Caco-2 (cell line): ENCODE measurements around the gene BTBD17. TPM values are rescaled to one million over a fixed set of nuclear protein-coding genes. Genes with fewer than 3 reads are reported as not detected.

Source experiments
- BruUV-seq: library from RNA; stranded (reverse); fragments of 400-500 nt; replicated peaks from 2 replicates; lab custom pipeline; 2021; lab: Mats Ljungman, UMichigan
- CTCF ChIA-PET: fragments of 300-600 bp; sonication (Branson Sonifier 250); formaldehyde crosslinking; loops from one replicate; lab custom pipeline; 2022; ENCODE audit warnings: antibody characterized with exemption; lab: Charles Lee
- POLR2A ChIA-PET: fragments of 300-600 bp; sonication (Branson Sonifier 250); formaldehyde crosslinking; loops from one replicate; lab custom pipeline; 2022; ENCODE audit warnings: antibody characterized with exemption; lab: Charles Lee
- DNase-seq, 2 experiments: peaks; one replicate each; pipeline versions ENCODE4 v3.0.0 to v3.0.0-alpha.2; 2020 to 2022
- H3K27me3 ChIP-seq: replicated peaks from 2 replicates; pipeline ENCODE4 v1.6.0; 2011; ENCODE audit warnings: low read length; ENCODE audit not compliant: control insufficient read depth, insufficient read depth
- H3K36me3 ChIP-seq: 2 replicates; pipeline ENCODE4 v1.5.1; 2011; ENCODE audit warnings: low read length; ENCODE audit not compliant: control insufficient read depth, insufficient read depth
- H3K4me1 ChIP-seq: fragments of 250-450 bp; sonication (Bioruptor Pico); 2 replicates; pipeline ENCODE4 v1.5.1; 2020; ENCODE audit warnings: mild to moderate bottlenecking
- H3K4me3 ChIP-seq: 2 replicates; pipeline ENCODE4 v1.5.1; 2011; ENCODE audit warnings: low read depth, mild to moderate bottlenecking, control low read depth, low read length
- H3K9me3 ChIP-seq: fragments of 250-450 bp; sonication (Bioruptor Pico); 2 replicates; pipeline ENCODE4 v1.5.1; 2020; ENCODE audit warnings: mild to moderate bottlenecking, moderate library complexity
- H3K27ac Mint-ChIP-seq: one replicate; pipeline ENCODE4 v1.8.0; 2022; ENCODE audit warnings: mixed read lengths; ENCODE audit not compliant: unreplicated experiment
- H3K27me3 Mint-ChIP-seq: one replicate; pipeline ENCODE4 v1.8.0; 2022; ENCODE audit warnings: mixed read lengths; ENCODE audit not compliant: insufficient read depth, unreplicated experiment
- H3K36me3 Mint-ChIP-seq: one replicate; pipeline ENCODE4 v1.8.0; 2022; ENCODE audit warnings: mild to moderate bottlenecking, mixed read lengths; ENCODE audit not compliant: insufficient read depth, unreplicated experiment
- H3K4me1 Mint-ChIP-seq: one replicate; pipeline ENCODE4 v1.8.0; 2022; ENCODE audit warnings: low read depth, mixed read lengths; ENCODE audit not compliant: unreplicated experiment
- H3K4me3 Mint-ChIP-seq: one replicate; pipeline ENCODE4 v1.8.0; 2022; ENCODE audit warnings: mild to moderate bottlenecking, moderate library complexity, mixed read lengths; ENCODE audit not compliant: unreplicated experiment
- H3K9me3 Mint-ChIP-seq: one replicate; pipeline ENCODE4 v1.8.0; 2022; ENCODE audit warnings: mixed read lengths; ENCODE audit not compliant: unreplicated experiment
- intact Hi-C: fragments of 100-400 bp; cut with micrococcal nuclease; formaldehyde crosslinking; loops from one replicate; pipeline ENCODE4 v1.10.0; 2022; ENCODE audit not compliant: unreplicated experiment
- total RNA-seq: library from RNA; stranded (reverse); gene quantifications from 2 replicates; pipeline ENCODE4 v1.2.3, GENCODE V29; 2022
- TF ChIP-seq, protein P1 (sequence below), 2 experiments: fragments of 200-600 bp in 1 of 2; IDR thresholded peaks; 1 replicate in 1 of 2; 2 replicates in 1 of 2; pipeline versions ENCODE4 v1.5.1 to v1.8.0; 2011 to 2022; ENCODE audit warnings: antibody characterized with exemption in 1 of 2, control low read depth in 1 of 2, inconsistent platforms in 1 of 2, low read depth in 1 of 2, low read length in 1 of 2, mild to moderate bottlenecking in 1 of 2, moderate library complexity in 1 of 2; ENCODE audit not compliant: insufficient read depth in 1 of 2, severe bottlenecking in 1 of 2, unreplicated experiment in 1 of 2

Gene BTBD17
- total RNA-seq, 1 experiment from 2014 or later, result not detected

GRCh38 chr17:74343526-74344284 lies 18.0 kb downstream of the BTBD17 start:
- H3K4me3 Mint-ChIP-seq, result no peak overlapping the region
- peaks cover 2% of the 10 kb centered on the region for H3K4me1 Mint-ChIP-seq
- TF ChIP-seq, protein P1, sequence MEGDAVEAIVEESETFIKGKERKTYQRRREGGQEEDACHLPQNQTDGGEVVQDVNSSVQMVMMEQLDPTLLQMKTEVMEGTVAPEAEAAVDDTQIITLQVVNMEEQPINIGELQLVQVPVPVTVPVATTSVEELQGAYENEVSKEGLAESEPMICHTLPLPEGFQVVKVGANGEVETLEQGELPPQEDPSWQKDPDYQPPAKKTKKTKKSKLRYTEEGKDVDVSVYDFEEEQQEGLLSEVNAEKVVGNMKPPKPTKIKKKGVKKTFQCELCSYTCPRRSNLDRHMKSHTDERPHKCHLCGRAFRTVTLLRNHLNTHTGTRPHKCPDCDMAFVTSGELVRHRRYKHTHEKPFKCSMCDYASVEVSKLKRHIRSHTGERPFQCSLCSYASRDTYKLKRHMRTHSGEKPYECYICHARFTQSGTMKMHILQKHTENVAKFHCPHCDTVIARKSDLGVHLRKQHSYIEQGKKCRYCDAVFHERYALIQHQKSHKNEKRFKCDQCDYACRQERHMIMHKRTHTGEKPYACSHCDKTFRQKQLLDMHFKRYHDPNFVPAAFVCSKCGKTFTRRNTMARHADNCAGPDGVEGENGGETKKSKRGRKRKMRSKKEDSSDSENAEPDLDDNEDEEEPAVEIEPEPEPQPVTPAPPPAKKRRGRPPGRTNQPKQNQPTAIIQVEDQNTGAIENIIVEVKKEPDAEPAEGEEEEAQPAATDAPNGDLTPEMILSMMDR (IDR thresholded peaks at IDR 0.05; ENCODE audit: insufficient read depth in 1 of 2, low read depth in 1 of 2, low read length in 1 of 2, severe bottlenecking in 1 of 2, unreplicated experiment in 1 of 2), result no peak
- Histone ChIP-seq H3K27me3 (no peaks in the 10 kb centered on the region), H3K9me3 (no peaks in the 10 kb centered on the region), H3K36me3 (no peaks in the 10 kb centered on the region), H3K4me1 (no peaks in the 10 kb centered on the region), H3K4me3 (no peak overlapping the region)
- H3K27ac Mint-ChIP-seq, result no peak overlapping the region
- no TSS peak for BruUV-seq
- no peaks in the 10 kb centered on the region for H3K9me3 Mint-ChIP-seq
- H3K36me3 Mint-ChIP-seq, result no peaks in the 10 kb centered on the region
- ChIA-PET POLR2A (no interaction called here), CTCF (no interaction called here)
- intact Hi-C loops, result no loop called here
- H3K27me3 Mint-ChIP-seq, result peaks cover 15% of the 10 kb centered on the region
- DNase-seq, result no peak

DNA sequence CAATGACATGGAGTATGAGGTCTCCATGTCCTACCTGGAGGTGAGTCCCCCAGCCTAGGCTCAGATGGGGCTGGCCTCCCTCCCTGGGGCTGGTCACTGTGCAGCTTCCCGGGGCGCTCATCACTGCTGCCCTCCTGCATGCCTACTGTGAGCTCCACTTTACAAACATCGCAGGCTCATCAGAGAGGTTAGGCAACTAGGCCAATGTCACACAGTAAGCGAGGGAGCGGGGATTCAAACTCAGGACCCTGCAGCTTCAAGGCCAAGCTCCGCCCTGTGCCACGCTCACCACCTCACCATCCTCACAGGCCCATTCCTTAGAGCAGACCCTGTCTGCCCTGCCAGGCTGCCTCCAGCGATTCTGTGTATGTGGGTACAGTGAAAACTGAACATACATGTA lies 18.5 kb downstream of the BTBD17 start:
- no peak overlapping the region for H3K4me3 ChIP-seq
- H3K4me3 Mint-ChIP-seq, result no peak overlapping the region
- no peaks in the 10 kb centered on the region for H3K36me3 ChIP-seq
- no peaks in the 10 kb centered on the region for H3K36me3 Mint-ChIP-seq
- CTCF ChIA-PET, result no interaction called here
- H3K4me1 ChIP-seq, result no peaks in the 10 kb centered on the region
- H3K27me3 Mint-ChIP-seq, result peaks cover 10% of the 10 kb centered on the region
- no peaks in the 10 kb centered on the region for H3K27me3 ChIP-seq
- no peaks in the 10 kb centered on the region for H3K9me3 Mint-ChIP-seq
- POLR2A ChIA-PET, result no interaction called here
- BruUV-seq, result no TSS peak
- no peak for DNase-seq
- no peaks in the 10 kb centered on the region for H3K4me1 Mint-ChIP-seq
- H3K27ac Mint-ChIP-seq, result no peak overlapping the region
- intact Hi-C loops, result no loop called here
- no peaks in the 10 kb centered on the region for H3K9me3 ChIP-seq
- TF ChIP-seq, protein P1 (IDR thresholded peaks at IDR 0.05; ENCODE audit: insufficient read depth in 1 of 2, low read depth in 1 of 2, low read length in 1 of 2, severe bottlenecking in 1 of 2, unreplicated experiment in 1 of 2), result no peak

DNA sequence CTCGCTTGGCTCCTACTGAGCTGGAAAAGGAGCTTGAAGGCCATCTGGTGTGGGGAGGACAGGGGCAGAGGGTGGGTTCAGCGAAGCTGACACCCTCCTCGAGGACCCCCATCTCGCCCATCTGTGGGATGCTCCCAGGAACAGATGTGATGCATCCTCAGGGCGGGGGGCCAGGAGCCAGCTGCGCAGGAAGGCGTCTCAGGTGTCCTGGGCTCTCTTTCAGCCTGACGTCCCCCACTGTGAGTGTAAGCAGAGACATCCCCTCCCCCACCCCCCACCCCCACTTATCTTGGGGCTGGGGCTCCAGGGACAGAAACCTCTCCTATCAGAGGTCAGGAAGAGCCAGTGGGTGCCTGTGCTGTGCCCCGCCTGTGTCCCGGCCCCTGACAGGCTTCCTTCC lies 19.4 kb downstream of the BTBD17 start:
- peaks cover 11% of the 10 kb centered on the region for H3K27me3 Mint-ChIP-seq
- H3K27ac Mint-ChIP-seq, result no peak overlapping the region
- Histone ChIP-seq H3K9me3 (no peaks in the 10 kb centered on the region), H3K4me3 (no peak overlapping the region), H3K36me3 (no peaks in the 10 kb centered on the region), H3K4me1 (no peaks in the 10 kb centered on the region), H3K27me3 (no peaks in the 10 kb centered on the region)
- intact Hi-C loops, result no loop called here
- no peak for DNase-seq
- POLR2A ChIA-PET, result no interaction called here
- no peaks in the 10 kb centered on the region for H3K36me3 Mint-ChIP-seq
- H3K9me3 Mint-ChIP-seq, result no peaks in the 10 kb centered on the region
- no peak overlapping the region for H3K4me3 Mint-ChIP-seq
- no peaks in the 10 kb centered on the region for H3K4me1 Mint-ChIP-seq
- no TSS peak for BruUV-seq
- TF ChIP-seq, protein P1 (IDR thresholded peaks at IDR 0.05; ENCODE audit: insufficient read depth in 1 of 2, low read depth in 1 of 2, low read length in 1 of 2, severe bottlenecking in 1 of 2, unreplicated experiment in 1 of 2), result no peak
- CTCF ChIA-PET, result no interaction called here
